Ovary (tissue), 9 donors: ENCODE results near the gene HOMER1. TPM values are rescaled to one million over a fixed set of nuclear protein-coding genes. Genes with fewer than 3 reads are reported as not detected.
"Not testable (repeated sequence)": the region's sequence is repeated elsewhere in the genome, so short reads cannot be mapped to it uniquely, and the experiment has no call there.

Experiments
- DNase-seq, 5 donors: peaks; one replicate each; pipeline ENCODE4 v3.0.0-alpha.2; 2019 to 2020
- H3K27ac ChIP-seq, 2 donors: fragments of 200-600 bp; one replicate each; pipeline versions ENCODE4 v1.5.1 to v1.8.0; 2019 to 2022
- H3K27me3 ChIP-seq: fragments of 200-600 bp; one replicate; pipeline ENCODE4 v1.8.0; 2022
- H3K36me3 ChIP-seq: fragments of 200-600 bp; sonication (generic); one replicate; pipeline ENCODE4 v1.5.1; 2019
- H3K4me1 ChIP-seq: one replicate; pipeline ENCODE4 v1.8.1; 2013; ENCODE audit warnings: mild to moderate bottlenecking, moderate library complexity; ENCODE audit not compliant: insufficient read depth
- H3K4me3 ChIP-seq: fragments of 200-600 bp; sonication (generic); one replicate; pipeline ENCODE4 v1.5.1; 2017
- H3K9me3 ChIP-seq, 2 donors: fragments of 200-600 bp in 1 of 2; sonication (generic) in 1 of 2; one replicate each; pipeline versions ENCODE4 v1.5.1 to v1.8.1; 2013 to 2019; ENCODE audit warnings: mild to moderate bottlenecking in 1 of 2, moderate library complexity in 1 of 2
- CTCF ChIP-seq, 3 donors: fragments of 450-650 bp in 2 of 3; fragments of 200-600 bp in 1 of 3; IDR thresholded peaks; one replicate each; pipeline versions ENCODE4 v1.5.1 to v1.8.0; 2016 to 2022; ENCODE audit warnings: antibody characterized with exemption in 3 of 3, mild to moderate bottlenecking in 1 of 3
- EP300 ChIP-seq: sonication (generic); formaldehyde crosslinking; IDR thresholded peaks from one replicate; pipeline ENCODE4 v1.6.1; 2017; ENCODE audit warnings: antibody characterized with exemption
- POLR2A ChIP-seq: fragments of 450-650 bp; IDR thresholded peaks from one replicate; pipeline ENCODE4 v1.6.1; 2017; ENCODE audit warnings: antibody characterized with exemption, mild to moderate bottlenecking, moderate library complexity
- WGBS, 3 donors: extraction: QIAGEN DNeasy Blood & Tissue Kit in 1 of 3; methylation state at CpG; one replicate each; pipeline versions ENCODE4 v1.1.5 to v1.1.7; 2013 to 2017; 5-methylcytosine and 5-hydroxymethylcytosine counted together
- intact Hi-C, 4 donors: fragments of 100-400 bp; cut with DNase I; formaldehyde crosslinking; loops; one replicate each; pipeline versions ENCODE4 v1.11.0 to v1.15.1; 2022 to 2023
- polyA plus RNA-seq, 2 donors: library from polyadenylated mRNA; stranded (reverse); fragments of 200-250 nt in 1 of 2; fragments of 350-450 nt in 1 of 2; fragmentation: Illumina TruSeq in 1 of 2; extraction: RNeasy Lipid Tissue Mini Kit (QIAGEN cat#74804) in 1 of 2; gene quantifications; one replicate each; pipeline ENCODE4 v1.2.3, GENCODE V29; 2013 to 2014
- total RNA-seq, 7 donors: library from RNA; depleted of rRNA in 2 of 7; stranded (reverse); fragments of >200 nt in 2 of 7; fragmentation: NEBNext Ultra II Directional in 3 of 7; extraction: Animal tissue kit (Norgen Biotek cat#: 25700) in 3 of 7; gene quantifications; one replicate each; pipeline versions ENCODE4 v1.1.0 to v1.2.4, GENCODE V29; 2016 to 2023
- donor health status: DM: no; HTN: no; CAD: no; lungs with moderate emphysema.
- donor health status: DM: no; HTN: no; CAD: no.
- donor health status: Bipolar disorder and iron deficiency.
- donor health status: DM: yes; HTN: yes; CAD: no.
- donor health status: DM: no; HTN: no; CAD: no.
- donor health status: DM: yes; HTN: yes; CAD: no.

The HOMER1 gene
- total and polyA plus RNA-seq, 9 donors: 1.8 to 37.8 (median 10.9) TPM

- no peak for DNase-seq
- no peaks in the 10 kb centered on the region for H3K4me1 ChIP-seq
- intact Hi-C loops: no loop called here
- 25 to 34% (median 33%) methylated on average over 1 of the region's 1 CpG for WGBS, 3 donors
- H3K36me3 ChIP-seq: no peaks in the 10 kb centered on the region
- no peak overlapping the region for H3K4me3 ChIP-seq
- H3K27me3 ChIP-seq: no peaks in the 10 kb centered on the region
- H3K9me3 ChIP-seq: no peaks in the 10 kb centered on the region
- TF ChIP-seq CTCF (IDR thresholded peaks at IDR 0.05) (no peak), EP300 (no peak), POLR2A (no peak)
- no peak overlapping the region for H3K27ac ChIP-seq
Observed at GRCh38 chr5:79516986-79517385, 3.1 kb upstream of the HOMER1 start.

- H3K36me3 ChIP-seq, H3K4me1 ChIP-seq, H3K27ac ChIP-seq, DNase-seq, H3K27me3 ChIP-seq, H3K9me3 ChIP-seq, intact Hi-C loops, H3K4me3 ChIP-seq: not testable (repeated sequence)
- WGBS, 3 donors: 89 to 92% (median 91%) methylated on average over 14 of the region's 14 CpGs
Observed at GRCh38 chr5:79516331-79516730, 2.4 kb upstream of the HOMER1 start.

GRCh38 chr5:79514391-79515105 is 614 bp upstream of the HOMER1 start:
- Histone ChIP-seq H3K4me3 (peak overlapping the region; percentile 60), H3K4me1 (peaks cover 2% of the 10 kb centered on the region), H3K36me3 (no peaks in the 10 kb centered on the region), H3K9me3 (no peaks in the 10 kb centered on the region), H3K27me3 (no peaks in the 10 kb centered on the region), H3K27ac (peak overlapping the region; percentile 98 to 99)
- TF ChIP-seq CTCF (IDR thresholded peaks at IDR 0.05) (peak in 1 of 3 donors; percentile 54), POLR2A (peak; percentile 88), EP300 (no peak)
- peak; percentile 94 to 97 (median 95) for DNase-seq
- 0 to 1% (median 1%) methylated on average over 38 of the region's 38 CpGs for WGBS, 3 donors
- intact Hi-C loops: no loop called here

- intact Hi-C loops: no loop called here
- H3K27ac ChIP-seq: peak overlapping the region; percentile 98 to 99
- H3K36me3 ChIP-seq: no peaks in the 10 kb centered on the region
- H3K27me3 ChIP-seq: no peaks in the 10 kb centered on the region
- no peak for TF ChIP-seq CTCF (IDR thresholded peaks at IDR 0.05)
- WGBS, 3 donors: 0 to 1% (median 0%) methylated on average over 23 to 26 of the region's 26 CpGs
- H3K4me1 ChIP-seq: peaks cover 2% of the 10 kb centered on the region
- H3K4me3 ChIP-seq: peak overlapping the region; percentile 60
- no peak for DNase-seq
- no peaks in the 10 kb centered on the region for H3K9me3 ChIP-seq
Observed at GRCh38 chr5:79513308-79513703, 628 bp downstream of the HOMER1 start.

- peak in 1 of 5 donors; percentile 22 for DNase-seq
- H3K4me3 ChIP-seq: peak overlapping the region; percentile 60
- H3K9me3 ChIP-seq: no peaks in the 10 kb centered on the region
- WGBS, 3 donors: 2 to 6% (median 3%) methylated on average over 29 of the region's 29 CpGs
- no peaks in the 10 kb centered on the region for H3K27me3 ChIP-seq
- H3K4me1 ChIP-seq: peaks cover 2% of the 10 kb centered on the region
- intact Hi-C loops: no loop called here
- no peaks in the 10 kb centered on the region for H3K36me3 ChIP-seq
- H3K27ac ChIP-seq: no peak overlapping the region
- TF ChIP-seq EP300 (no peak), POLR2A (no peak), CTCF (IDR thresholded peaks at IDR 0.05) (no peak)
Observed at GRCh38 chr5:79512471-79513307, 1.2 kb downstream of the HOMER1 start.
